HG03060 (cell line): ENCODE results near the gene PCSK4.
A peak's percentile ranks its signal among the peaks of the same experiment; 100 is the strongest.
"Not testable (repeated sequence)": the region's sequence is repeated elsewhere in the genome, so short reads cannot be mapped to it uniquely, and the experiment has no call there.

Source experiments
- ATAC-seq: cut with Tn5 transposase; IDR thresholded peaks from one replicate; pipeline ENCODE4 v1.9.1; 2021; ENCODE audit warnings: low read depth, moderate number of reproducible peaks; ENCODE audit not compliant: unreplicated experiment

Gene PCSK4

DNA sequence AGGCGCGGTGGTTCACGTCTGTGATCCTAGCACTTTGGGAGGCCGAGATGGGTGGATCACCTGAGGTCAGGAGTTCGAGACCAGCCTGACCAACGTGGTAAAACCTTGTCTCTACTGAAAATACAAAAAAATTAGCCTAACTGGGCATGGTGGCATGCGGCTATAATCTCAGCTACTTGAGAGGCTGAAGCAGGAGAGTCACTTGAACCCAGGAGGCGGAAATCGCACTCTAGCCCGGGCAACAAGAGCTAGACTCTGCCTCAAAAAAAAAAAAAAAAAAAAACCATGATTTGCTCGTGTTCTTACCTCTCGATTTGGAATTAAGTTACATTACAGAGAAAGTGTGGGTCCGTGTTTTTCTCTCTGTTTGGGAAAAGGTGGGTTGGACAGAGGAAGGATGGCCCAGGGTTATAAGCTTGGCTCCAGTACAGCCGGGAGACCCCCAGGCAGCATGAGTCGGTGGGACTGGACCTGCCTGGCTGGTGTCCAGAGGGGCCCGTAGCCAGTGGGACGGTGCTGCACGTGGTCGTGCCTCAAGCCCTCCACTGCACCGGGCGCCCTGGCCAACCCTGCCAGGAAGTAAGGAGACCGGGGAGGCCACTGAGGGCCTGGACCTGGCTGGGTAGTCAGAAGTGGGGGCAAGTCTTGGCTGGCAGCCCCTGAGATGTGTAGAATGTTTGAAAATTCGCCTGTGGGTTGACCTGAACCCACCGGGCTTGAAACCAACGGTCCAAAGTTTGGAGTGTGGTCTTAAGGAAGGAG, 48.3 kb downstream of the PCSK4 start:
- no peak for ATAC-seq

DNA sequence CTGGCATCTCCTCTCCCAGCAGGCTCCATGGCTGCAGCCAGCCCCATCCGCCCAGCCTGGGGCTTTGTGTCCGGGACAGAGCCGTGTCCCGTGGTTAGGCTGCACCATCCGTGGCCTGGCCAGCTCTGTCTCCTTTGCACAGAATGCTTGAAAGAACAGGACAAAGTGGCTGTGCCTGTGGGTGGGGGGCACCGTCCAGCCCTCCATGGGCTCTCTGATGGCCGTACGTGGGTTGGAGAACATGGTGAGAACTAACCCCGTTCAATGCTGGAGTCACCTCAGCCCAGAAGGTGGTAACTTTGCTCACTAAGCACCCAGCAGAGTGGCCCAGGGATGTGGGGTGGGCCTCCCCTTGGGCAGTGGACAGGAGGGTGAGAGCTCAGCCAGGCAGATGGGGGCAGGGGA, 49.1 kb downstream of the PCSK4 start:
- ATAC-seq: no peak

DNA sequence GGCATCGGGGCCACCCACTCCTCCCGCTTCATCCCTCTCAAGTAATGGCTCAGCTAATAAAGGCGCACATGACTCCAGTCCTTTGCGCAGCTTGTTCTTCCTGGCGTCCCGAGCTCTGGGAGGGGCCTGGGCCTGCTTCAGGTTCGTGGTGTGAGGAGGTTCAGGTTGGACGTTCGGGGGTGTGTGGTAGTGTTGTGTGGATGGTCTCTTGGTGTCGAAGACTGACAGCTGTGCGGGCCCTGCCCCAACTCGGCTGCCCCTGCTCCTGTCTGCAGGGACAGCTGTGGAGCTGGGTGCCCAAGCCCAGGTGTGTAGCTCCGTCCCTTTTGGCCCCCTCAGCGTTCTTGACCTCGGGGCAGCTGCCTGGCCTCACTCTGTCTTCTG, 49.7 kb downstream of the PCSK4 start:
- no peak for ATAC-seq

DNA sequence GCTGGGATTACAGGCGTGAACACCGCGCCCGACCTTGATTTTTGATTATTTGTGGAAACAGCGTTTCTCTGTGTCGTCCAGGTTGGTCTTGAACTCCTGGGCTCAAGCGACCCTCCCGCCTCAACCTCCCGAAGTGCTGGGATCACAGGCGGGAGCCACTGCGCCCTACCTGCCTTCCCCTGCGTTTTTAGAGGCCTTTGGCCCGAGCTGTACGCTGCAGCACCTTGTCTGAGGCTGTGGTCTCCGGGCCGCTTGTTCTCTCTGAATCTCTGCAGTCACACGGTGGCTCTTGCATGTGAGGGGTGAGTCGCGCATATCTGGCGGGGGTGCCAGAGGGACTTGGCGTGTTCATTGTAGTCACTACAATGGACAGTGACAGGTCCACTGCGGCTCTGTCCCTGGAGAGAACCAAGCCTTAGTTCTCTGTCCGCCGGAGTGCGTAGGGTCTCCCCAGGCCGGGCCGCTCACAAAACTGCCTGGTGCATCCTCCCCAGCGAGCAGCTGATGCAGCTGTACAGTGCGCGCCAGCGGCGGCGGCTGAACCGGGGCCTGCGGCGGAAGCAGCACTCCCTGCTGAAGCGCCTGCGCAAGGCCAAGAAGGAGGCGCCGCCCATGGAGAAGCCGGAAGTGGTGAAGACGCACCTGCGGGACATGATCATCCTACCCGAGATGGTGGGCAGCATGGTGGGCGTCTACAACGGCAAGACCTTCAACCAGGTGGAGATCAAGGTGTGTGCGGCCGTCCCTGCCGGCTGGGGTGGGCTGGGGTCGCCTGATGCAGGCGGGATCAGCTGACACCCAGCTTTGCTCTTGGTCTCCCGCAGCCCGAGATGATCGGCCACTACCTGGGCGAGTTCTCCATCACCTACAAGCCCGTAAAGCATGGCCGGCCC, 50.4 kb downstream of the PCSK4 start:
- ATAC-seq: not testable (repeated sequence)

DNA sequence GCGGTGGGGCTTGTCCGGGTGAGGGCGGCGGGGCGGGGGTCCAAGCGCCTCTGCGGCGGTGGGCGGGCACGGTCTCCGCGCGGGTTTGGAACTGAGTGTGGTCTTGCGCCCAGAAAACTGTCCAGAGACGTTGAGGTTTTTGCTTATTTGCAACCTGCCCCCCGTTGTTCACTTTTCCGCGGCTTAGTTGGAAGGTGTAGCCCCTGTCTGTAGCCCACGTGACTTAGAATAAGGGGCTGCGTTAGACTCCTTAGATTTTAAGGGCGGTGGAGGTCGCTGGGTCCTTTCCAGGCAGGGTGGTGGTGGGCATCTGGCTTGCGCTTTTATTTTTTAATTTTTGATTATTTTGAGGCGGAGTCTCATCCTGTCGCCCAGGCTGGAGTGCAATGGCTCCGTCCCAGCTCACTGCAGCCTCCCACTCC, 51.2 kb downstream of the PCSK4 start:
- no peak for ATAC-seq

DNA sequence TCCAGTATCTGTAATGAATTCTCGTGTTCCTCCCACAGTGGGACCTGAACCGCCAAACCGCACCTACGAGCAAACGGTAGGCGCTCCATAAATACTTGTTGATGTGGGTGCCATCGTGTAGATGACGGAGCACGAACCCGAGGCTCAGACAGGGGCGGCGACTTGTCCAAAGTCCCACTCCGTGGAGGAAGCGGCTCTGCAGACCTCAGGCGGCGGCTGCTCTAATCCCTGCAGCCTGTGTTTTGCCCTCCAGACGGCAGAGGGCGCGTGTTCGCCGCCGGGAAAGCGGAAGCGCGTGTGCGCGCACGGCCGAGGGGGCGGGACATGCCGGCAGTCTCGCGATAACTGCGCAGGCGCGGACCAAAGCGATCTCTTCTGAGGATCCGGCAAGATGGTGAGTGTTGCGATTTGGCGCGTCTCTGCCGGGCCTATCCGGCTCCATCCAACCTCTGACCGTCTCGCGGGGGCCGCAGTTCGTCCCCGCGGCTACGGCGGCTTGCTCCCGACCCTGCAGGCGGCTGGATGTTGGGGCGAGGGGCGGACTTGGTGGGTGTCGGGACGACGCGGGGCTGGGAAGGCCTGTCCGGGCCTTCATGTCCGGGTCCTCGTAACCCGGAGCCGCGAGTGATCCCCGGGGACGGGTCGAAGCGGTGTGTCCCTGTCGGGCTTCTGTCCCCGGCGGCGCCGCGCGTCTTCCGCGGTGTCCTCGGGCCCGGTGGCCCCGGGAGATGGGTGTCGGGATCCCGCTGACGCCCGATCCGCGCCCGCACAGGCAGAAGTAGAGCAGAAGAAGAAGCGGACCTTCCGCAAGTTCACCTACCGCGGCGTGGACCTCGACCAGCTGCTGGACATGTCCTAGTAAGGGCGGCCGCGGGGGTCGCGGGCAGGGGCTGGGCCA, 51.9 kb downstream of the PCSK4 start, which contains the start of gene RPS15:
RPS15 (plus strand) TSS at position 362 of the 898 bp plus-strand sequence; CDS start at position 392, 30 bp downstream.
- ATAC-seq: peak; percentile 75

DNA sequence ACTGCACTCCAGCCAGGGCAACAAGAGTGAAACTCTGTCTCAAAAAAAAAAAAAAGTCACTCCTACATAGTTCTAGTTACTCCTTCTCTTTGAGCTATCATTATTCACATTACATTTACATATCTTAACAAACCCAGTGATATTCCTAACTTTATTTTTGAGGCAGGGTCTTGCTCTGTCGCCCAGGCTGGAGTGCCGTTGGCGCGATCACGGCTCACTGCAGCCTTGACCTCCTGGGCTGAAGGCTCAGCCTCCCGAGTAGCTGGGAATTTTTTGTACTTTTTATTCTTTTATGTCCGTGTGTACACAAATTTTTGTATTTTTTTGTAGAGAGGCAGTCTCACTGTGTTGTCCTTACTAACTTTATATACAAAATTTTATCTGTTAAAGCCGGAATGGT, 52.5 kb downstream of the PCSK4 start:
- ATAC-seq: no peak

DNA sequence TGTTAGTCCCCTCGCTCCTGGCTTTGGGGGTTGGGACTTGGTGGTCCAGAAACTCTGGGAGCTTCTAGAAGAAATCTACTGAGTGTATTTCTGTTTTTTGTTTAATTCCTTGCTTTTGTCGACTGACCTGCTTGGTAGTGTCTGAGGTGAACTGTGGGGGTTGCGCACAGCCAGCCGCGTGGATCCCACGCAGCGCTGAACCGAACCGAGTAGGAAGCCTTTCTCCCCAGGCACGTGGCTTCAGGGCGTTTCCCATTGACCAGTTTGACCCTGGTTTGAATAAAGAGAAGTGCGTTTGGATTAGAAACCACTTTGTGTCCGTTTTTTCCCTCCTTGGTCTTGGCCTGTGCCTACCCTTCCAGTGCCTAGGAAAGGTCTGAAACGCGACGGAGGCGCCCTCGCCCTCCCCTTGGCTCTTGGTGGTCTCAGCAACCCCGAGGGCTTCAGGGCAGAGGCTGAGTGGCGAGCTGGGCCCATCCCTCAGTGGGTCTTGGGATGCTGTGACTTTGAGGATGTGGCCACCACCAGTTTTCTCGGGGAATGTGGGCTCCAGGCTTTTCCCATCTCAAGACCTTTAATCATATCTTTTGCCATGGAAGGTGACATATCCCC, 54.7 kb downstream of the PCSK4 start:
- no peak for ATAC-seq

DNA sequence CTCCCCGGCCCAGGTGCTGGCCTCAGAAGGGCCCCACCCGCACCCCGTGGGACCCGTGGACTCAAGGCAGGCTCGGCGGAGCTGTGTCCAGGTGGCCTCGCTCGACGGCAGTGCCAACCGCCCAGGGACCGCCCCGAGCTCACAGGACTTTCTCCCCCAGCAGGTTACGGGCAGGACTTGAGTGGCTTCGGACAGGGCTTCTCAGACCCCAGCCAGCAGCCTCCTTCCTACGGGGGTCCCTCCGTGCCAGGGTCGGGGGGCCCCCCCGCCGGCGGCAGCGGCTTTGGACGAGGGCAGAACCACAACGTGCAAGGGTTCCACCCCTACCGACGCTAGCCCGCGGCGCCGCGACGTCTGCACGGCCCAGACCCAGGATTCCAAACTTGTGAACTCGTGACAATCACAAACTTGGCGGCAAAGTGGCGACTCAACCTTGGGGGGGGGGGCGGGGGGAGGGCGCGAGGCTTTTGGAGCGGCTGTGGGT, 55.5 kb downstream of the PCSK4 start:
- no peak for ATAC-seq

DNA sequence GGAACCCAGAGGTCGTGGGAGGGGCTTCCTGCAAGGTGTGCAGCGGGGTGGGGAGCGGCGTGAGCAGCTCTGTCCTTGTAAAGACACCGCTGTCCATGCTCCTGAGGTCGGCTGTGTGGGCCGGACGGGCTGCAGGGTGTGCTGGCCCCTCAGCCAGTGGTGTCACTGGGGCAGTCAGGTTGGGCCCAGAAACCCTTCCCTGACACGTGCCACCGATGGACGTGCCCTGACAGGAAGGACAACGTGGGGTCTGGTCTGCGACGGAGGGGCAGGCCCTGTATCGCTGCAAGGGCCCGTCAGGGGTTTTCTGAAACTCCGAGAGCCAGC, 56.1 kb downstream of the PCSK4 start:
- no peak for ATAC-seq

DNA sequence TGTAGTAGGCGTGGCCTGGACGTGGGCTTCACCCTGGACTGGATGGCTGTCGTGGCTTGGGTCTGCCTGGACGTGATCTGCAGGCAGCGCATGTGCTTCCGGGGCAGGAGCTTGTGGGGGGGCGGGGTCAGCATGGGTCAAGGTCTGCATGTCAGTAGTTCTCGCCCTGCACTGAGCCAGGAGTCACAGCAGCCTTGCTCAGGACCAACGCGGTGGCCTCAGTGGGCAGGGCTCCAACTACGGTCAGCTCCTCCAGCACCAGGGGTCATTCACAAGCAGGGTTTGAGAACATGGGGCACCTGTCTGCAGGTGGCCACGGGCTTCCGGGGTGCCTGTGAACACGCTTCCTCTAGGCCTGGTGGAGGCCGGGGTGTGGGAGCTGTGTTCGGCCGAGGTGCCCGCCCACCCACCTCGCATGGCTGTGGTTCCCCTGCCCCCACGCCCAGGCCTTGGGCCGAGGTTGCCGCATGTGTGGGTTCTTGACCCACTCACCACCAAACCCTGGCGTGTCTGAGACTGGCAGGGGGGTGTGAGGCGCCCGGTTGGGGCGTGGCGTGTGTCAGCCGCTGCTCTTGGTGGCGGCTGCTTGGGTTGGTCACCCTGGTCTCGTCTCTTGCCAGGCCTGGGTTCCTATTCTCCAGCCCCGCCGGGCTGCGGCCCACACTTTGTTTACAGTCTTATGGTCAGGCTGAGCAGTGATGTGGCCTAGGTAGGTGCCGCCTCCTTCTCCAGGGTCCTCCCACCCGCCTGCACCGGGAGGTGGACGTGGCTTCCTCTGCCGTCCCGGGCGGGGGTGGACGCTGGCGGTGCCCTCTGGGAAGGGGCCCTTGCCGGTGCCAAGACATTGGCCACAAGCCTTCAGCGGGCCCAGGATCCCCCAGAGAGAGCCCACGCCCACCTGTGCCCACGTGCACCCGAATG, 56.8 kb downstream of the PCSK4 start:
- ATAC-seq: no peak

DNA sequence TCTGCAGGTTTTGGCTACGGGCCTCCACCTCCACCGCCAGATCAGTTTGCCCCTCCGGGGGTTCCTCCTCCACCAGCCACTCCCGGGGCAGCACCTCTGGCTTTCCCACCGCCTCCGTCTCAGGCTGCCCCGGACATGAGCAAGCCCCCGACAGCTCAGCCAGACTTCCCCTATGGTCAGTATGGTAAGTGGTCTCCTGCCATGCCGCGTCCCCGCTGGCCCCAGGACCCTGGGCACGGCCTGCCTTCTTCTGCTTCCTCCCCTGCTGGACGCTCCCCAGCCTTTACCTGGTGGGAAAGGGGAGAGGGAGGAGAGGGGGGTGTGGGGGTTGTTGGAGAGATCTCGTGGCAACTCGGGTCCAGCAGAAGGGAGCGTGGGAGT, 57.7 kb downstream of the PCSK4 start:
- no peak for ATAC-seq

DNA sequence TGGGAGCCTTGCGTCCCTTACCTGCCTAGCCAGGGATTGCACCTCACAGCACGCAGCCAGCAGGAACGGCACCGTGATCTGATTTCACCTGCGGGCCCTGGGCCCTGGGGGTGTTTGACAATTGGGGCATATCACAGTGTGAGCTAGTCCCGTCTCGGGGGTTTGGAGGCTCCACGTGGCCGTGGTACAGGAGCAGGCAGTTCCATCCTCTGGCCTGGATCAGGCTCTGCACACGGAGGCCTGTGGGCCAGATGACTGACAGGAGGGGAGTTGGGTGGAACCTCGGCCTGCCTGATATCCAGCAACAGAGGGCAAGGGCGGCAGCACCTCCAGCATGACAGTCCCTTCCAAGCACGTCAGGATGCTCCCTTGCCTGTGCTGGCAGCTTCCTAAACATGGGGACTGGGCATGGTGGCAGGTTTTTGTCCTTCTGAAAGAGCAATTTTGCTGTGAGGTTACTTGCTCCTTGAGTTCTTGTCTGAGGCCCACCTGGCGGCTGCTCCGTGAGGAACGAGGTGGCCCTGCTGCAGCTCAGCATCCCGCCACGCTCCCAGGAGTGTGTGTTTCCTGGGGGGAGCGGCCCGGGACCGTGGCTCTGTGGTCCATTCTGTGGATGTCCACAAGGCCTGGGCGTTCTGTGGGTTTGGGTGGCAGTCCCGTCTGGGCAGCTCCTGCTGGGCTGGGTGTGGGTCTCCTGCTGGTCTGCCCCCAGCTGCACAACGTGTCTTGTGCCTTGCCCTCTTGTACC, 58.2 kb downstream of the PCSK4 start:
- ATAC-seq: no peak
